Measurements from ENCODE around the gene TRPV2. TPM values are rescaled to one million over a fixed set of nuclear protein-coding genes. Genes with fewer than 3 reads are reported as not detected.
"Not testable (repeated sequence)": the region's sequence is repeated elsewhere in the genome, so short reads cannot be mapped to it uniquely, and the experiment has no call there.

Gene TRPV2
- total RNA-seq, 1 experiment from 2014 or later, result not detected

DNA sequence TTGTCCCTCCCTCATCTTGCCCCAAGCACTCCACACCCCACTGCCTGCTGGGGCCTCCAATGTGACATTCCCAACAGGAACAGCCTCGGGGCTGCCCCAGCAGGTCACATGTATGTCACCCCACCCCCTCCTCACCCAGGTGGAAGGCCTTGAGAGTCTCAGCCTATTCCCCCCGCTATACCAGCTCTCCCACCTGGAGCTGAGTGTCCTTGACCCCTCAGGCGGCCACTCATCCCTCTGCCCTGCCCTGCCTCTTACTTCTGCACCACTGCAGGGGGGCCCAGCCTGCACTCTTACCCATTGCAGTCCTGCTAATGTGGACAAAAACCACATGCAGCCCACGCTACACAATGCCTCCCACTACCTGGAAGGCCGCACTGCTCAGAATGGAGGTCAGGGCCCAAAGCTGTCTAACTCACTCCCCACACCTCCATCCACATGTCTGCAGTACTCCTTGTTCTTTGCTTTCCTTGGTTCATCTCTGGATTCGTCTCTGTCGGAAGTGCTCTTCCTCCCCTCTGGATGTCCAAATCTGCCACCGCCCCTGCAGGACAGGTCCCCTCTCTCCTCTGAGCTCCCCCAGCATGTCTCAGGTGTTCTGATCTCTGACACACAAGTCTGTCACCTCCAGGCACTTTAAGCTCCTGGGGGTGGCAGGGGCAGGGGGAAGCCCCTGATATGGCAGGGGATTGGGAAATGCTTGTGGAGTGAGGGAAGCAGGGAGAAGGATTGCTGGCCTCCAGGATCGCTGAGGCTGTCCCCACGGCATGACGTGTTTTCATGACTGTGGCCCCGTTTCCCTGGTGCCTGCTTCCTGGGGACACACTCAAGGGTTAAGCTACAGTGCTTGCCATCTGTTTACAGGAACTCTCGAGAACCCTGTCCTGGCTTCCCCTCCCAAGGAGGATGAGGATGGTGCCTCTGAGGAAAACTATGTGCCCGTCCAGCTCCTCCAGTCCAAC lies 20.8 kb downstream of the TRPV2 start:
- no peak for DNase-seq (ENCODE audit: low spot score)

DNA sequence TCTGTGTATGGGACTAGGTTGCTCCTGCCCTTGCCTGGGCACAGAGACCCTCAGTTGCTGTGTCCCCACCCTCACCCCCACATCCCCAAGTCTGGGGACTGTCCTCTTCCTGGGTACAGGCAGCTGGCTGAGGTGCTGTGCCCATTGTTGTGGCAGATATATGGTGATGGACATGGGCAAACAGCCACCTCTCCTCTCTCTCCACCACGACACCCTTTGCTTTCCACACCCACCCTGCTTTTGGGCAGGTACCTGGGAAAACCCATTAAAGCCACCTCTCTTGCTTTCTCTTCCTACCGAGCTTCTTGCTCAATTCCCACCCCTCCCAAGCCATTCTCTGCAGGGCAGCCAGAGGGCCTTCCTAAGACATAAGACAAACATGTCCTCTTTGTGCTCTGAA lies 21.7 kb downstream of the TRPV2 start:
- no peak for DNase-seq (ENCODE audit: low spot score)

DNA sequence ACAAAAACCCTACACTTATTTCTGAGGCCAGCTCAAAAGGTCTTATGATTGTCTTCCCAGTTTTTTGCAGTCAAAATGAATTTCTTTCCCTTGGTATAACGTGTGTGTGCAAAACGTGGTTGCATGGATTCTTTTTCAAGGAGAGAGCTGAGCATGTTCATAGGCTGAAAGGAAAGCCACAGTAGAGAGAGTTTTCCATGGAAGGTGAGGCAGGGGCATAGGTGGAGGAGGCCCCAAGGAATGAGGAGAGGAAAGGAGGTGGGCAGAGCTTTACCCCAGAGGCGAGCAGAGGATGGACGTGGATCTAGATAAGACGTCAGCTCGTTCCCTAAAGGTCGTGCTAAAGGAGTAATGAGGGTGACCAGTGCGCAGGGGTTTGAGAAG lies 22.8 kb downstream of the TRPV2 start:
- DNase-seq (ENCODE audit: low spot score), result no peak

DNA sequence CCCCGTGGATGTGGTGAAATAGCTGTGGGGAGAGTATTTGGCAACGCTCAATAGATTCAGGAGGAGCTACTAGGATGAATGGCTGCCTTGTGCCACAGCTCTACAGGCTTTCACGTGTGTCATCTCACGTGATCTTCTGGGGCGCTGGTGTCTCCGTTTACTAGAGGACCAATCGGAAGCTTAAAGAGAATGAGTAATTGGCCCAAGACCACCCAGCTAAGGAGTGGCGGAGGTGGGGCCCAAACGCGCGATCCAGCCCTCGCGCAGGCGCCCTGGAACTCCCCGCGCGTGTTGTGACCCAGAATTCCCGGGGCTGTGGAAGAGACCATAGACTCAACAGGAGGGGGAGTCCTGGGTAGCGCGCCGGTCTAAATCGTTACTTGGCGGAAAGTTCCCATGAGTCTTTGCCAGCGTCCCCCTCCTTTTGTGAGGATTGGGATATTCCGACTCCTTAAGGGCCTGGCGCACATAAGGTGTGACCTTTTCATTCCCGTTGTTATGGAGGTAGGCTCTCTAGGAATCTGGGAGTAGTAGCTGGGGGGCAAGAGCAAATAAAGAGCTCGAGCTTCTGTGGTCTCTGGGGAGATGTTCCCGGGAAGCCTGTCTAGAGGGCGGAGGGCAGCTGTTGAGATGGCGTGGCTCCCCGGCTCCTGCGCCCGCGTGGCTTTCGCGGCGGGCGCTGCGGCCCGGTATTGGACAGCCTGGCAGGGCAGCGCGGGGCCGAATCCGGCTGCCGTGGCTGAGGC lies 23.4 kb downstream of the TRPV2 start:
- DNase-seq (ENCODE audit: low spot score), result peak; percentile 97

DNA sequence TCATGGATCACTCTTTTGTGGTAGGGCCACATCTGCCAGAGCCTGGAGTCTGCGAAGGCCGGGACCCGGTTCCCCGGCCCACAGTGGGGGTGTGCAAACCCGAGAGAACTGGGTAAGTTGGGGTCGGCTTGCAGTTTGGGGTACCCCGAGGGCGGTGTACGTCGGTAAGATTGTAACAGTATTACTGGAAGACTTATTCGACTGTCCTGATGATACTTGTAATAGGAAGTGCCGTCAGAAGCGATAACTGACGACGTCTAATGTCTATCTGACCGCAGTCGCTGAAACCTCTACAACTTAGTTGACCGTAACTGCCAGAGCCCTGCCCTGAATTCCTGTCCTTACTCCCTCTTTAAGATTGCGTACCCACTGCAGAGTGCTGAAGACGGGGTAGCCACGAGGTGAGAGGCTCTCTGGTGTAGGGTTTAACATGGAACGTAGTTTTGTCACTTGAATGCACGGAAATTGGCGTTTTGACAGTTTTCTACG lies 24.0 kb downstream of the TRPV2 start:
- peak; percentile 13 for DNase-seq (ENCODE audit: low spot score)

GRCh38 chr17:16439811-16440351 lies 24.5 kb downstream of the TRPV2 start:
- peak; percentile 21 for DNase-seq (ENCODE audit: low spot score)

DNA sequence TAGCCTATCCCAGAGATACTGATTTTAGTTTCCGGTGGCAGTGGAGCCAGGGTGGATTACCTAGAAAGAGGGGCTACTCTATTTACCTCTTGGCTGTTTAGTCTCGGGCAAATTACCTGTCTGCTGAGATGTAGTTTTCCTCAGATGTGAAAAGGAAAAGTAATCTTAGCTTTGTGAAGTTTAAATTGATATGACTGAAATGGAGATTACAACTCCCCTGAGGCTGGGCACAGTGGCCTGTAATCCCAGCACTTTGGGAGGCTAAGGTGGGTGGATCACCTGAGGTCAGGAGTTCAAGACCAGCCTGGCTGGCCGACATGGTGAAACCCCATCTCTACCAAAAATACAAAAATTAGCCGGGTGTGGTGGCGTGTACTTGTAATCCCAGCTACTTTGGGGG lies 25.0 kb downstream of the TRPV2 start:
- DNase-seq (ENCODE audit: low spot score), result not testable (repeated sequence)

GRCh38 chr17:16440901-16441629 lies 25.7 kb downstream of the TRPV2 start:
- no peak for DNase-seq (ENCODE audit: low spot score)

- DNase-seq (ENCODE audit: low spot score), result no peak
Measured at GRCh38 chr17:16442141-16442540, 26.8 kb downstream of the TRPV2 start.

GRCh38 chr17:16442594-16443510 lies 27.5 kb downstream of the TRPV2 start:
- DNase-seq (ENCODE audit: low spot score), result peak; percentile 23

DNA sequence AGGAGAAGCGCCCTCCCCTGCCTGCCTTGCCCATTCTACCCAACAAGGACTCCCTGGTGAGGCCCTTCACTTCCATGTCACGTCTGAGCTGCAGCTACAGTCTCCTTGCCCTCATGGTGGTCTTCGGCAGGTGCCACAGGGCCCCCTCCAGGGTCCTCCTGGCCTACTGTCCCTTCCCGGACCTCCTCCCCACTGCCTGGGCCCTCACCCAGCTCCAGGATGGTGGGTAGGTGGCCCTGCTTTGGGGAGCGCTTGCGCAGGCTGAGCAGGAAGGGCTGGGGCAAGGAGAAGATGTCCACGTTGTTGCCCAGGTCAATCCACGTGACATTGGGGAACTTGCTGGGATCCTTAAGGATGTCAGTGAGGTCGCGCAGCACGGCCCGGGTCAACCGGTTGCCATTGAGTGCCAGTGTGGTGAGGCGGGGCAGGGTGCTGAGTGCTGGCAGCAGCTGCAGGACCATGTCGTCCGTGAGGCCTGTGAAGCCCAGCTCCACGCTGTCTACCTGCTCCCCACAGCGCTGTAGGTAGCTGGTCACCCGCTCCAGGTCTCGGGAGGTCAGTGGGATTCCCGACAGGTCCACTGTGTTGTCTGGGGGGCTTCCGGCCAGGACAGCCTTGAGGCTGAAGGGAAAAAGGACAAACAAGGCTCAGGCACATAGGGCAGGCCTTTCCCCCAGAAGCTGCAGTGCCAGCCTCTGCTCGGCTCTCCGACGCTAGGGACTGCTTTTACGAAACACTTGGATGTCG lies 28.3 kb downstream of the TRPV2 start:
- DNase-seq (ENCODE audit: low spot score), result peak; percentile 6

GRCh38 chr17:16444258-16444886 lies 29.0 kb downstream of the TRPV2 start:
- DNase-seq (ENCODE audit: low spot score), result peak; percentile 29

DNA sequence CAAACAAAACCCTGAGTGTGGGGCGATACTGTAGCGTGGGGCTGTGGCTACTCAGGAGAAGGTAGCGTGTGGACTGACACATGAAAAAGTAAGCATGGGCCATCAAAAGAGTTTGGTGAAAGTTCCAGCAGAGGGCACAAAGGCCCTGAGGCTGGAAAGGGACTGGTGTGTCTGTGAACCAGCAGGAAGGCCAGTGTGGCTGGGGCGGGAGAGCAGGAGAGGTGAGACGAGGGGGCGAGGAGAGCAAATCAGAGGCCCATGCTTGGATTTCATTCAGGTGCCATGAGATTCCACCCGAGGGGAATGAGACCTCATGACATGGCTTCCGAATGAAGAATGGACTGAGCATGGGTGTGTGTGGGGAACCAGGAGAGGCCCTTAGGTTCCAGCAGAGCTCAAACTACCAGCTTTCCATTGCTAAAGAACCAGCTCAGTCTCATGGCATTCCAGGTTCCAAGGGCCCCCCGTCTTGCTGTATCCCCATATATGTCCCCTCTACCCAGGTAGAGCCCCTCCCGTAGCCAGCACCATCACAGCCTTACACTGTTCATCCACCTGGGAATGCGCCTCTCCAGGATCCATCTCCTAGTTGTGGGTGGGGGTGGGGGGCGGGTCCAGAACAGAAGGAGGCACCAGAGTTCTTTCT lies 31.1 kb downstream of the TRPV2 start:
- peak; percentile 19 for DNase-seq (ENCODE audit: low spot score)

GRCh38 chr17:16447676-16448075 lies 32.3 kb downstream of the TRPV2 start:
- DNase-seq (ENCODE audit: low spot score), result no peak

GRCh38 chr17:16448490-16448889 lies 33.1 kb downstream of the TRPV2 start:
- no peak for DNase-seq (ENCODE audit: low spot score)

- DNase-seq (ENCODE audit: low spot score), result no peak
Measured at GRCh38 chr17:16449121-16449570, 33.8 kb downstream of the TRPV2 start.

- DNase-seq (ENCODE audit: low spot score), result no peak
Measured at GRCh38 chr17:16450028-16450427, 34.7 kb downstream of the TRPV2 start.

GRCh38 chr17:16452268-16452667 lies 36.9 kb downstream of the TRPV2 start:
- DNase-seq (ENCODE audit: low spot score), result not testable (repeated sequence)

DNA sequence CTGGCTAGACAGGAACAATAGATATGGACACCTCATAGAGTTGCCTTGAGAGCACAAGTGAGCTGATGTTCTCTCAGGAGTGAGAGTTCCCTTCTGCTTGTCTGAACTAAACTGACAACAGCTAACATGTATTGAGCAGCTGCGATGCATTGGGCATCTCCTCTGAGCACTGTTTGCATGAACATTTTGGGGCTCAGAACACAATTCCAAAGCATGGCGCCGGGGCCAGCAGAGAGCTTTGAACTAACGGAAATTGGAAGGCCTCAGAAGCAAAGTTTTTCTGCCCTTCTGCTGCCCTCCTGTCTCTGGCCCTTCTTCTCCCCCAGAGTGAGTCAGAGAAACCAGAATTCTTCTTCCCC lies 38.1 kb downstream of the TRPV2 start:
- DNase-seq (ENCODE audit: low spot score), result no peak

Measured in HT-29 (cell line).